ENCODE measurements around the gene FIGNL2. TPM values are rescaled to one million over a fixed set of nuclear protein-coding genes. Genes with fewer than 3 reads are reported as not detected.

FIGNL2 gene
- total RNA-seq, 1 experiment from 2014 or later: not detected

- CTCF ChIA-PET: no interaction called here
- TF ChIP-seq CTCF (IDR thresholded peaks at IDR 0.05; ENCODE audit: unreplicated experiment): no peak
- Mint-ChIP-seq H3K27ac (ENCODE audit: unreplicated experiment) (no peak overlapping the region), H3K27me3 (ENCODE audit: unreplicated experiment) (peaks cover 72% of the 10 kb centered on the region), H3K36me3 (ENCODE audit: insufficient read depth, unreplicated experiment) (no peaks in the 10 kb centered on the region), H3K9me3 (ENCODE audit: low read depth, unreplicated experiment) (no peaks in the 10 kb centered on the region), H3K4me1 (ENCODE audit: low read depth, unreplicated experiment) (peaks cover 7% of the 10 kb centered on the region), H3K4me3 (ENCODE audit: low read depth, unreplicated experiment) (no peak overlapping the region)
- no peak for DNase-seq
- intact Hi-C loops (cut with micrococcal nuclease; ENCODE audit: unreplicated experiment): no loop called here
- no TSS peak for BruUV-seq (replicated peaks)
Measured at GRCh38 chr12:51844854-51845253, 3.7 kb downstream of the FIGNL2 start.

- H3K27ac Mint-ChIP-seq (ENCODE audit: unreplicated experiment): no peak overlapping the region
- H3K27me3 Mint-ChIP-seq (ENCODE audit: unreplicated experiment): peaks cover 93% of the 10 kb centered on the region
- intact Hi-C loops (cut with micrococcal nuclease; ENCODE audit: unreplicated experiment): no loop called here
- DNase-seq: no peak
- no peaks in the 10 kb centered on the region for H3K9me3 Mint-ChIP-seq (ENCODE audit: low read depth, unreplicated experiment)
- no peaks in the 10 kb centered on the region for H3K36me3 Mint-ChIP-seq (ENCODE audit: insufficient read depth, unreplicated experiment)
- H3K4me3 Mint-ChIP-seq (ENCODE audit: low read depth, unreplicated experiment): no peak overlapping the region
- peaks cover 7% of the 10 kb centered on the region for H3K4me1 Mint-ChIP-seq (ENCODE audit: low read depth, unreplicated experiment)
- no TSS peak for BruUV-seq (replicated peaks)
- CTCF ChIA-PET: no interaction called here
- no peak for TF ChIP-seq CTCF (IDR thresholded peaks at IDR 0.05; ENCODE audit: unreplicated experiment)
Measured at GRCh38 chr12:51841727-51842126, 6.8 kb downstream of the FIGNL2 start.

- CTCF ChIA-PET: no interaction called here
- intact Hi-C loops (cut with micrococcal nuclease; ENCODE audit: unreplicated experiment): no loop called here
- TF ChIP-seq CTCF (IDR thresholded peaks at IDR 0.05; ENCODE audit: unreplicated experiment): no peak
- DNase-seq: no peak
- no peak overlapping the region for H3K27ac Mint-ChIP-seq (ENCODE audit: unreplicated experiment)
- no TSS peak for BruUV-seq (replicated peaks)
- H3K4me3 Mint-ChIP-seq (ENCODE audit: low read depth, unreplicated experiment): no peak overlapping the region
- no peaks in the 10 kb centered on the region for H3K9me3 Mint-ChIP-seq (ENCODE audit: low read depth, unreplicated experiment)
- H3K36me3 Mint-ChIP-seq (ENCODE audit: insufficient read depth, unreplicated experiment): no peaks in the 10 kb centered on the region
- H3K27me3 Mint-ChIP-seq (ENCODE audit: unreplicated experiment): peaks cover 85% of the 10 kb centered on the region
- H3K4me1 Mint-ChIP-seq (ENCODE audit: low read depth, unreplicated experiment): peaks cover 5% of the 10 kb centered on the region
Measured at GRCh38 chr12:51840966-51841365, 7.6 kb downstream of the FIGNL2 start.

- Mint-ChIP-seq H3K4me1 (ENCODE audit: low read depth, unreplicated experiment) (no peaks in the 10 kb centered on the region), H3K27ac (ENCODE audit: unreplicated experiment) (no peak overlapping the region), H3K27me3 (ENCODE audit: unreplicated experiment) (peaks cover 71% of the 10 kb centered on the region), H3K9me3 (ENCODE audit: low read depth, unreplicated experiment) (no peaks in the 10 kb centered on the region), H3K36me3 (ENCODE audit: insufficient read depth, unreplicated experiment) (no peaks in the 10 kb centered on the region), H3K4me3 (ENCODE audit: low read depth, unreplicated experiment) (no peak overlapping the region)
- no peak for DNase-seq
- CTCF ChIA-PET: no interaction called here
- no peak for TF ChIP-seq CTCF (IDR thresholded peaks at IDR 0.05; ENCODE audit: unreplicated experiment)
- intact Hi-C loops (cut with micrococcal nuclease; ENCODE audit: unreplicated experiment): no loop called here
- BruUV-seq (replicated peaks): no TSS peak
Measured at GRCh38 chr12:51839310-51839947, 9.1 kb downstream of the FIGNL2 start.
